Skeletal muscle cell (primary cell): ENCODE data around the gene TNNI3K.
"Not testable (repeated sequence)": the region's sequence is repeated elsewhere in the genome, so short reads cannot be mapped to it uniquely, and the experiment has no call there.

Experiments
- DNase-seq: peaks from one replicate; pipeline ENCODE4 v3.0.0-alpha.2; 2010; ENCODE audit warnings: low read depth
- H3K4me3 ChIP-seq: 2 replicates; pipeline ENCODE4 v1.5.1; 2011; ENCODE audit warnings: low read depth, mild to moderate bottlenecking, control low read depth, low read length, moderate library complexity

TNNI3K gene

GRCh38 chr1:74235153-74235552, at the start of gene TNNI3K:
Gene TNNI3K, plus strand, starts transcription at chr1:74235387. Its CDS starts 65 bp downstream, at chr1:74235452.
- no peak within 1 kb of the TSS for H3K4me3 ChIP-seq
- no peak for DNase-seq

- H3K4me3 ChIP-seq = no peak overlapping the region
- DNase-seq = peak; percentile 20
Observed at GRCh38 chr1:74193908-74194307, 41.3 kb upstream of the TNNI3K start.

- no peak for DNase-seq
- no peak overlapping the region for H3K4me3 ChIP-seq
Observed at GRCh38 chr1:74195339-74195738, 39.8 kb upstream of the TNNI3K start.

- DNase-seq = no peak
- H3K4me3 ChIP-seq = peak overlapping the region; percentile 77
Observed at GRCh38 chr1:74197255-74197654, 37.9 kb upstream of the TNNI3K start.

- H3K4me3 ChIP-seq = peak within 1 kb of the TSS; percentile 77
- DNase-seq = peak; percentile 72
Observed at GRCh38 chr1:74197657-74198552, 37.3 kb upstream of the TNNI3K start, which contains the start of the genes FPGT and LRRIQ3. Gene FPGT, plus strand, starts transcription at chr1:74198242. Its CDS starts 37 bp downstream, at chr1:74198279. Gene LRRIQ3, minus strand, starts transcription at chr1:74198176. Its CDS starts 14,492 bp downstream, at chr1:74183684.

GRCh38 chr1:74199504-74199903, 35.7 kb upstream of the TNNI3K start:
- no peak overlapping the region for H3K4me3 ChIP-seq
- DNase-seq = no peak

GRCh38 chr1:74205266-74205665, 29.9 kb upstream of the TNNI3K start:
- no peak overlapping the region for H3K4me3 ChIP-seq
- peak; percentile 16 for DNase-seq

- no peak for DNase-seq
- H3K4me3 ChIP-seq = no peak overlapping the region
Observed at GRCh38 chr1:74215229-74215628, 20.0 kb upstream of the TNNI3K start.

- no peak overlapping the region for H3K4me3 ChIP-seq
- no peak for DNase-seq
Observed at GRCh38 chr1:74222701-74223100, 12.5 kb upstream of the TNNI3K start.

- DNase-seq = no peak
- H3K4me3 ChIP-seq = no peak overlapping the region
Observed at GRCh38 chr1:74223453-74223852, 11.7 kb upstream of the TNNI3K start.

- no peak for DNase-seq
- H3K4me3 ChIP-seq = no peak overlapping the region
Observed at GRCh38 chr1:74236440-74236839, 1.3 kb downstream of the TNNI3K start.

GRCh38 chr1:74237035-74237434, 1.8 kb downstream of the TNNI3K start:
- H3K4me3 ChIP-seq = no peak overlapping the region
- no peak for DNase-seq

GRCh38 chr1:74237787-74238186, 2.6 kb downstream of the TNNI3K start:
- no peak overlapping the region for H3K4me3 ChIP-seq
- DNase-seq = no peak

- DNase-seq = no peak
- no peak overlapping the region for H3K4me3 ChIP-seq
Observed at GRCh38 chr1:74245168-74245772, 10.1 kb downstream of the TNNI3K start.

- DNase-seq = no peak
Observed at GRCh38 chr1:74246315-74246714, 11.1 kb downstream of the TNNI3K start.

GRCh38 chr1:74247881-74248528, 12.8 kb downstream of the TNNI3K start:
- no peak for DNase-seq
- no peak overlapping the region for H3K4me3 ChIP-seq

More at GRCh38 chr1:74246315-74246714, 11.1 kb downstream of the TNNI3K start:
- H3K4me3 ChIP-seq = no peak overlapping the region

GRCh38 chr1:74253243-74253824, 18.1 kb downstream of the TNNI3K start:
- DNase-seq, H3K4me3 ChIP-seq: not testable (repeated sequence)

GRCh38 chr1:74266001-74266400, 30.8 kb downstream of the TNNI3K start:
- H3K4me3 ChIP-seq = no peak overlapping the region
- no peak for DNase-seq

GRCh38 chr1:74271503-74271902, 36.3 kb downstream of the TNNI3K start:
- DNase-seq = no peak
- no peak overlapping the region for H3K4me3 ChIP-seq
